Stomach (tissue), 4 donors: ENCODE measurements around the gene UST.

Experiments
- POLR2AphosphoS5 ChIP-seq, 3 donors: sonication (generic); formaldehyde crosslinking; IDR thresholded peaks; one replicate each; pipeline ENCODE4 v1.6.1; 2016; ENCODE audit warnings: antibody characterized with exemption in 3 of 3
- TF ChIP-seq, protein P1 (sequence below), 7 experiments: fragments of 450-650 bp in 4 of 7; fragments of 200-600 bp in 3 of 7; sonication (generic) in 3 of 7; IDR thresholded peaks; one replicate each; pipeline ENCODE4 v1.5.1; 2016 to 2019; ENCODE audit warnings: antibody characterized with exemption in 7 of 7, control low read depth in 2 of 7, mild to moderate bottlenecking in 1 of 7

DNA sequence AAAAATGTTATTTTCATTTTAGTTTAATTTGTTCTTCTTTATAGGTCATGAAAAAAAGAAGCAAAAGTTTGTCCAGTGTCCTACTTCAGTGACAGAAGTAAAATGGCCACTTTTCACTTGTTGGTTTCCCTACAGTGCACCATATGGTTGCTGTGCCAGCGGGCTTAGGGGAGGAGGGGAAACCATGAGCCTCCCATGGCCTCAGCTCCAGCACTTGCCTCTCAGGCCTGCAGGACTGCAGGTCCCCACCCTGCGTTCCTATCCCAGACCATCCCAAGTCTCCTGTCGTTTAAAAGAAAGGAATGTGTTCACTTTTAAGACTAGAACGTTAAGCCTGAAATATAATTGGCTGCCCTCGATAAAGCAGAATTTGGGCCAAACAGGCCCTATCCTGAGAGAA is 360.7 kb downstream of the UST start:
- no peak for TF ChIP-seq POLR2AphosphoS5 (IDR thresholded peaks at IDR 0.05)
- TF ChIP-seq, protein P1, sequence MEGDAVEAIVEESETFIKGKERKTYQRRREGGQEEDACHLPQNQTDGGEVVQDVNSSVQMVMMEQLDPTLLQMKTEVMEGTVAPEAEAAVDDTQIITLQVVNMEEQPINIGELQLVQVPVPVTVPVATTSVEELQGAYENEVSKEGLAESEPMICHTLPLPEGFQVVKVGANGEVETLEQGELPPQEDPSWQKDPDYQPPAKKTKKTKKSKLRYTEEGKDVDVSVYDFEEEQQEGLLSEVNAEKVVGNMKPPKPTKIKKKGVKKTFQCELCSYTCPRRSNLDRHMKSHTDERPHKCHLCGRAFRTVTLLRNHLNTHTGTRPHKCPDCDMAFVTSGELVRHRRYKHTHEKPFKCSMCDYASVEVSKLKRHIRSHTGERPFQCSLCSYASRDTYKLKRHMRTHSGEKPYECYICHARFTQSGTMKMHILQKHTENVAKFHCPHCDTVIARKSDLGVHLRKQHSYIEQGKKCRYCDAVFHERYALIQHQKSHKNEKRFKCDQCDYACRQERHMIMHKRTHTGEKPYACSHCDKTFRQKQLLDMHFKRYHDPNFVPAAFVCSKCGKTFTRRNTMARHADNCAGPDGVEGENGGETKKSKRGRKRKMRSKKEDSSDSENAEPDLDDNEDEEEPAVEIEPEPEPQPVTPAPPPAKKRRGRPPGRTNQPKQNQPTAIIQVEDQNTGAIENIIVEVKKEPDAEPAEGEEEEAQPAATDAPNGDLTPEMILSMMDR (IDR thresholded peaks at IDR 0.05): no peak
